Measurements from ENCODE around the gene GPN1.
"Not testable (repeated sequence)": the region's sequence is repeated elsewhere in the genome, so short reads cannot be mapped to it uniquely, and the experiment has no call there.

Gene GPN1

DNA sequence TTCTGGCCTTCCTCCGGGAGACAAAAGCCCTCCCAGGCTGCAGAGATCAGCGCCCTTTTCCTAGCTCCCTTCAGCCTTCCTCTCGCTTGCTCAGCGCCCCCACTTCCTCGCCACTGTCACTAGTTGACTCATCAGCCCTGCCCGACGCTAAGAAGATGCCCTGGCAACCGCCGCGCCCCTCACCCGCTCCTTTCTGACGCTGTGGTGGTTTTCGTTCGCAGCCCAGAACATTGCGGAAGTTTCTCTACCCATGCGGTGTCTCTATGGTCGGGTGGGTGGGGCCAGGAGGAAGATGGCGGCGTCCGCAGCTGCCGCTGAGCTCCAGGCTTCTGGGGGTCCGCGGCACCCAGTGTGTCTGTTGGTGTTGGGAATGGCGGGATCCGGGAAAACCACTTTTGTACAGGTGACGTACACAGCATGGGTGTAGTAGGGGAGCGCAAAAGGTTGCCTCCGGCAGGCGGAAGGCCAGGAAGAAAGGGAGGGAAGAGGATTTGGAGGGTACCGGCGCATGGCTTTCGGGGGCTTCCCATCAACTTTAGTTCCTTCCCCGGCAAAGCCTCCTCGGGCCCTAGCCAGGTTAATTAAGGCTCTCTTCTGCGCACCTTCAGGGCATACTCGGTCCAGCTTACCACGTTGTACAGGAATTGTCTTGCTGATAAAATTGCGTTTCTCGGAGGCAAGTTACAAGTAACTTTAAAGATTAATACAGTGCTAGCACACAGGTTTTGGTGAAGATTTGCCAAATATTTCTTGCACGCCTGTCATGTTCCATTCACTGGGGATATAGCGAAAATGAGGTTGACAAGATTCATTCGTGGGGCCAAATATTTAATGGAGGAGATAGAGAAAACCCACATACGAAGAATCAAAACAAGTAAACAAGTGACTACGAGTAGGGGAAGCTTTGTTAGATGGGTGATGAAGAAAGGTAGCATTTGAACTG, at the start of gene GPN1, which contains the start of gene CCDC121:
Gene GPN1, plus strand, starts transcription at position 284 of the 943 bp plus-strand sequence. Its CDS starts 9 bp downstream, at position 293.
Gene CCDC121, minus strand, starts transcription at position 246 of the 943 bp plus-strand sequence. CDS start 1,213 bp downstream, outside the sequence.
- DNase-seq (ENCODE audit: low read depth in 3 of 3) = peak; percentile 88 to 93 (median 91)

DNA sequence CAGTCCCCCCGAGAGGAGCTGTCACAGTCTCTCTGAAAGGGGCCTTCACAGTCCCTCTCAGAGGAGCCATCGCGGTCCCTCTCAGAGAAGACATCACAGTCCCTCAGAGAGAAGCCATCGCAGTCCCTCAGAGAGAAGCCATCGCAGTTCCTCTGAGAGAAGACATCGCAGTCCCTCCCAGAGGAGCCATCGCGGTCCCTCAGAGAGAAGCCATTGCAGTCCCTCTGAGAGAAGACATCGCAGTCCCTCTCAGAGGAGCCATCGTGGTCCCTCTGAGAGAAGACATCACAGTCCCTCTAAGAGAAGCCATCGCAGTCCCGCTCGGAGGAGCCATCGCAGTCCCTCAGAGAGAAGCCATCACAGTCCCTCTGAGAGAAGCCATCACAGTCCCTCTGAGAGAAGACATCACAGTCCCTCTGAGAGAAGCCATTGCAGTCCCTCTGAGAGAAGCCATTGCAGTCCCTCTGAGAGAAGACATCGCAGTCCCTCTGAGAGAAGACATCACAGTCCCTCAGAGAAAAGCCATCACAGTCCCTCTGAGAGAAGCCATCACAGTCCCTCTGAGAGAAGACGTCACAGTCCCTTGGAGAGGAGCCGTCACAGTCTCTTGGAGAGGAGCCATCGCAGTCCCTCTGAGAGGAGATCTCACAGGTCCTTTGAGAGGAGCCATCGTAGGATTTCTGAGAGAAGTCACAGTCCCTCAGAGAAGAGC, 47.3 kb upstream of the GPN1 start:
- DNase-seq (ENCODE audit: low read depth in 3 of 3) = no peak

DNA sequence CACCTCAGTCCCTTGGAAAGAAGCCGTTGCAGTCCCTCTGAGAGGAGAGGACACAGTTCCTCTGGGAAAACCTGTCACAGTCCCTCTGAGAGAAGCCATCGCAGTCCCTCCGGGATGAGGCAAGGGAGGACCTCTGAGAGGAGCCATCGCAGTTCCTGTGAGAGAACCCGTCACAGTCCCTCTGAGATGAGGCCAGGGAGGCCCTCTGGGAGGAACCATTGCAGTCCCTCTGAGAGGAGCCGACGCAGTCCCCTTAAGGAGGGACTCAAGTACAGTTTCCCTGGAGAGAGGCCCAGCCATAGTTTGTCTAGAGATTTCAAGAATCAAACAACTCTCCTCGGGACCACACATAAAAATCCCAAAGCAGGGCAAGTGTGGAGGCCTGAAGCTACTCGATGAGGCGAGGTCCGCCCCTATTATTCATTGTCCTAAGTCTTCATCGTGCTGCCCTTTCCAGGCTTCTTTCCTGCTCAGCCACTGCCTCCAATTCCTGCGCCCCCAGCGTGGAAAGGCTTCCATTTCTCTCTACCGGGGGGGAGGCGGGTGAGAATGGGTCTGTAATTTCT, 46.6 kb upstream of the GPN1 start:
- DNase-seq (ENCODE audit: low read depth in 3 of 3) = no peak

DNA sequence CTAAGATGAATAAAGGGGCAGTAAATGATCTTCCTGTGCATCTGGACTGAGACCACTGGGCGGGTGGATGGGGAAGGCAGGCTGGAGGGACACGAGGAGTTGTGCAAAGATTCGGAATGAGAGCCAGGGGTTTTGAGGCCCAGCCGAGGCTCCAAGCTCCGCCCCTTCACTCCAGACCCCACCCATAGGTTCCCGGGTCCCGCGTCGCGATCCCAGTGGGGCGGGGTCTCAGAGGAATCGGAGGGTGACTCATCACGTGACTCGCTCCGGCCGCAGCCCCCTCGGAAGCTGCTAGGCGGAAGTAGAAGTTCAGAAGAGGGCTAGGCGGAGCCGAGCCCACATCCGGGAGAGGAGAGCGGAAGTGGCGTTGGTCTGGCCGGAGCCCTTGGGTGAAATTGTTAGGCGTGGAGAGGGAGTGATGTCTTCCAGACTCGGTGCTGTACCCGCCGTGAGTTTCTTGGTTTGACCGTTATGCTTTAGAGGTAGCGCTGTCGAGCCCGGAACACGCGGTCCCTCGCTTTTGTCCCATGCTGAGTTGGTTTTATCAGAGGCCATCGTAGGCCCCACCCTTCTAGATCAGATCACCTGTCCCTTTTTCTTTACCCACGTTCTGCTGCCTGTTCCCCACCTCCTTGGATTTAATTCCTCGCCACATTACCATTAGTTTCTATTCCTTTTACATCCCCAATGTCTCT, 46.0 kb upstream of the GPN1 start, which contains the start of gene ZNF512:
Gene ZNF512, plus strand, starts transcription at position 348 of the 695 bp plus-strand sequence. Its CDS starts 71 bp downstream, at position 419.
- peak; percentile 64 to 81 (median 79) for DNase-seq (ENCODE audit: low read depth in 3 of 3)

DNA sequence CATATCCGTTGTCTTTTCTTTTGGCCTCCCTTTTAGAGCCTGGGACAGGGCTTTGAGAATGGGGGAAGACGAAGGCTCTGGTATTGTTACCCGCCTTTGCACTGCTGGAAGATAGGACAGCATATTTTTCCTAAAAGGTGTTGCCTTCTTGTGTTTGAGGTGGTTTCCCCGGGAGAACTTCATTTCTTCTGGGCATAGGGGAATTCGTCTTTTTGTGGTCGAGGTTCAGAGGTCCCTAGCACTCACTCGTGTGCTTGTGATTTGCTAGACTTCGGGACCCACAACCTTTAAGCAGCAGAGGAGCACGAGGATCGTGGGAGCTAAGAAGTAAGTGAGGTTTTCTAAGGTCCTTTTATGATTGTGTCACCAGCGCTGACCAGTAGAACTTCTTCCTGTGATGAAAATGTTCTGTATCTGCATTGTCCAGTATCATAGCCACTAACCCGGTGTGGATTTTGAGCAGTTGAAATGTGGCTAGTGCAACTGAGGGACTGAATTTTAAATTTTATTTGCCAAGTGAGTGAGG, 45.4 kb upstream of the GPN1 start:
- no peak for DNase-seq (ENCODE audit: low read depth in 3 of 3)

DNA sequence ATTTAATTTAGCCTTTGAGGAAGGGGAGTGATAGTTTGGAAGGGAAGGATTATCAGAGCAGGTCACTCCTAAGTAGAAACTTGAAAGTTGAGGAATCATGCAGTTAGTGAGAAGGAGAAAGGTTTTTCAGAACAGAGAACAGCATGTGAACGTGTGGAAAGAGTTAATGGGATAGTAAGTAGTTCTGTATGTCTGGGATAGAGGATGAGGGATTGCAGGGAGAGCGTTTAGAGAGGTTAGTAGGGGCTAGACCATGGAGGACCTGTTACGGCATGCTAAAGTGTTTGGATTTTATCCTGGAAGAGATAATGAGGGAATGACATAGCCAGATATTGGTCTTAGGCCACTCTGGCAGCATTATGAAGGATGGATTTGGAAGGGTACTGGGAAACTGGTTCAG, 44.3 kb upstream of the GPN1 start:
- no peak for DNase-seq (ENCODE audit: low read depth in 3 of 3)

DNA sequence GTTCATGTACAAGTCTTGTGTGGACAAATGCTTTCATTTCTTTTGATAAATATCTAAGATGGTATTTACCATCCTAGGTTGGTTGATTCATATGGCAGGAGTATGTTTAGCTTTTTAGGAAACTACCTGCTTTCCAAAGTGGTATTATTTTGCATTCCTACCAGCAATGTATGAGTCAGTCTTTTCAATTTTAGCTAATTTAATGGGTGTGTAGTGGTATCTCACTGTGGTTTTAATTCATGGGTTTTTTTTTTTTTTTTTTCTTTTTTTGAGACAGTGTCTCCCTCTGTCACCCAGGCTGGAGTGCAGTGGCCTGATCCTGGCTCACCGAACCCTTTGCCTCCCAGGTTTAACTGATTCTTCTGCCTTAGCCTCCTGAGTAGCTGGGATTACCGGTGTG, 41.8 kb upstream of the GPN1 start:
- DNase-seq (ENCODE audit: low read depth in 3 of 3) = no peak

DNA sequence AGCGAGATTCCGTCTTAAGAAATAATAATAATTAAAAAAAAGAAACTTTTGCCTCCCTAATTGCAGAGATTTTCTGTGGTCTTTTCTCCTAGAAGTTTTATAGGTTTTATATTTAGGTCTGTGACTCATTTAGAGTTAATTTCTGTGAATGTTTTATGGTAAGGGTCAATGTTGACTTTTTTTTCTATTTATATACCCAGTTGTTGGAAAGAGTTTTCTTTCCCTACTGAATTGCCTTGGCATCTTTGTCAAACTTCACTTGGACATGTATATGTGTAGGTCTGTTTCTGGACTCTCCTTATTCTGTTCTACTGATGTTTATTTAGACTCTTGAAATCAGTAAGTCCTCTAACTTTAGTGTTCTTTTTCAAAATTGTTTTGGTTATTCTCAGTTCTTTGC, 40.5 kb upstream of the GPN1 start:
- no peak for DNase-seq (ENCODE audit: low read depth in 3 of 3)

DNA sequence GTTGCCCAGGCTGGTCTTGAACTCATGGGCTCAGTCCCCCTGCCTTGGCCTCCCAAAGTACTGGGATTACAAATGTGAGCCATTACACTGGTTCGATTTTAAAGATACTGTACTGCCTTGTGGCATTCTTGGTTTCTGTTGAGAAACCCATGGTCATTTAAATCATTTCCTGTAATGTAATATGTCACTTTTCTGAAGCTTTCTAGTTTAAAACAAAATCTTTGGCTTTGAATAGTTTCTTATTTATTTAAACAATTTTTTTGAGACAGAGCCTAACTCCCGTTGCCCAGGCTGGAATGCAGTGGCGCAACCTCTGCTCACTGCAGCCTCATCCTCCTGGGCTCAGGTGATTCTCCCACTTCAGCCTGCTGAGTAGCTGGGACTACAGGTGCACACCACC, 37.1 kb upstream of the GPN1 start:
- DNase-seq (ENCODE audit: low read depth in 3 of 3) = no peak

DNA sequence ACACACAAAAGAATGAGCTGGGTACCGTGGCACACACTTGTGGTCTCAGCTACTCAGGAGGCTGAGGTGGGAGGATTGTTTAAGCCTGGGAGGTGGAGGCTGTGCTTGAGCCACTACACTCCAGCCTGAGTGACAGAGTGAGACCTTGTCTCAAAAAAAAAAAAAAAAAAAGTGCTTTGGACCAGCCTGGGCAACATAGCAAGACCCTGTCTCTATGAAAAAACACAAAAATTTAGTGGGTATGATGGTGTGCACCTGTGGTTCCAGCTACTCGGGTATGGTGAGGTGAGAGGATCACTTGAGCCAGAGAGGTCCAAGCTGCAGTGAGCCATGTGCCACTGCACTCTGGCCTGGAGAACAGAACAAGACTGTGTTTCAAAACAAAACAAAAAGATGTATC, 35.6 kb upstream of the GPN1 start:
- no peak for DNase-seq (ENCODE audit: low read depth in 3 of 3)

DNA sequence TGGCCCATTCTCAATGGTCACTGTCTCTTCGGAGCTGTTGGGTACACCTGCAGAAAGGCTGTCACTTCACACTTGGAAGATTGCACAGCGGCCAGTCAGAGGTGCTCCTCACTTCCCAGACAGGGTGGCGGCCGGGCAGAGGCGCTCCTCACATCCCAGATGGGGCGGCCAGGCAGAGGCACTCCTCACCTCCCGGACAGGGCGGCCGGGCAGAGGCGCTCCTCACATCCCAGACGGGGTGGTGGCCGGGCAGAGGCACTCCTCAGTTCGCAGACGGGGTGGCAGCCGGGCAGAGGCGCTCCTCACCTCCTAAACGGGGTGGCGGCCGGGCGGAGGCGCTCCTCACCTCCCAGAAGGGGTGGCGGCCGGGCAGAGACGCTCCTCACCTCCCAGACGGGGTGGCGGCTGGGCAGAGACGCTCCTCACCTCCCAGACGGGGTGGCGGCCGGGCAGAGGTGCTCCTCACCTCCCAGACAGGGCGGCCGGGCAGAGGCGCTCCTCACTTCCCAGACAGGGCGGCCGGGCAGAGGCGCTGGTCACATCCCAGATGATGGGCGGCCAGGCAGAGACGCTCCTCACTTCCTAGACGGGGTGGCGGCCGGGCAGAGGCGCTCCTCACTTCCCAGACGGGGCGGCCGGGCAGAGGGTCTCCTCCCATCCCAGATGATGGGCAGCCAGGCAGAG, 34.7 kb upstream of the GPN1 start:
- not testable (repeated sequence) for DNase-seq (ENCODE audit: low read depth in 3 of 3)

DNA sequence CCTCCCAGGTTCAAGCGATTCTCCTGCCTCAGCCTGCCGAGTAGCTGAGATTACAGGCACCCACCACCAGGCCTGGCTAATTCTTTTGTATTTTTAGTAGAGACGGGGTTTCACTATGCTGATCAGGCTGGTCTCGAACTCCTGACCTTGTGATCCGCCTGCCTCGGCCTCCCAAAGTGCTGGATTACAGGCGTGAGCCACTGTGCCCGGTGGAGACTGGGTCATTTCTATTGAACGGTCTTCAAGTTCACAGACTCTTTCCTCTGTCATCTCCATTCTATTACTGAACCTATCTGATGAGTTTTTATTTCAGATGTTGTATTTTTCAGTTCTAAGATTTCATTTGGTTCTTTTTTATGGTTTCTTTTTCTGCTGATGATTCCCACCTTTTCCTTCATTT, 33.4 kb upstream of the GPN1 start:
- DNase-seq (ENCODE audit: low read depth in 3 of 3) = not testable (repeated sequence)

DNA sequence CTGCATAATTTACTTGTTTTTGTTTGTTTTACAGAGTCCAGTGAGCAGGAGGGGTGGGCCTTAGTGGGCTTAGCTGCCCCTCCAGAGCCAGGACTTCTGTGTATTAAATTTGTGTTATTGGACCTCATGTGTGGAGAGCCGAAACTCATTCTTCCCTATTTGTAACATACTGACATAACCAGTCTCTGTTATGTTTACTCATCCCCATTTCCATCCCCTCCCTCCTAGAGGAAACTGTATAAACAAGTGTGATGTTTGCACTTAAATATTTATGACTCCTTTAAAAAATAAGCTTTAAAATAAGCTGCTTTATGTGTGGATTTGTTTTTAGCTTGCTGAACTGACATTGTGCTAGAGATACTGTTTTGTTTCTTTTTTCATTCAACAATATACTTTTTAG, 32.2 kb upstream of the GPN1 start:
- DNase-seq (ENCODE audit: low read depth in 3 of 3) = no peak

DNA sequence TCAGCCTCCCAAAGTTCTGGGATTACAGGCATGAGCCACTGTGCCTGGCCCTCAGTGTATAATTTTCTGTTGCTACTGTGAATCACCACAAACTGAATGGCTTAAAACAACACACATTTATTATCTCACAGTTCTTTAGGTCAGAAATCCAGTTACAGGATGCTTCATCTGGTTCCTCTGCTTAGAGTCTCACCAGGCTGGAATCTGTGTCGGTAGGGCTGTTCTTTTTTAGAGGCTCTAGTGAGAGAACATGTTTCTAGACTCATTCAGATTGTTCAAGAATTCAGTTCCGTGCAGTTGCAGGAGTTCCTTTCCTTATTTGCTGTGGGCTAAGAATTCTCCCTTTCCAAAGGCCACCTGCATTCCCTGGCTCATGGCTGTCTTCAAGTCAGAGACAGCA, 22.2 kb upstream of the GPN1 start:
- DNase-seq (ENCODE audit: low read depth in 3 of 3) = no peak

DNA sequence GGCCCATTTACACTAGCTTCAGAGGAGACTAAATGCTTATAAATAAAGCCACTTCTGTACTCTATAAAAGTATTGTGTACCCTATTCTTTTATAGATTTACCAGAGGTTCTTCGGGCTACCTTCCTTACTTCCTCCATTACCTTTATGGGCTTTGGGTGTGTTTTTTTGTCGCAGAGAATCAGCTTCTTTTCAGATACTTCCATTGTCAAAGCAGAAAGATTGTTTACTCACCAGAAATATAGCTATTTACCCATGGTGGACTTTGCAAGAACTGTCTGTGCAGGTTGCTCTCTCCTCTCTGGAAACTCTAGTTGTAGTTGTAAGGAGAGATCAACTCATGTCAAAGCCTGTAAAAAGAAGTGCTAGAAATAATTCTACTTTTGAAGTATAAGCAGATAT, 14.9 kb upstream of the GPN1 start:
- DNase-seq (ENCODE audit: low read depth in 3 of 3) = no peak

DNA sequence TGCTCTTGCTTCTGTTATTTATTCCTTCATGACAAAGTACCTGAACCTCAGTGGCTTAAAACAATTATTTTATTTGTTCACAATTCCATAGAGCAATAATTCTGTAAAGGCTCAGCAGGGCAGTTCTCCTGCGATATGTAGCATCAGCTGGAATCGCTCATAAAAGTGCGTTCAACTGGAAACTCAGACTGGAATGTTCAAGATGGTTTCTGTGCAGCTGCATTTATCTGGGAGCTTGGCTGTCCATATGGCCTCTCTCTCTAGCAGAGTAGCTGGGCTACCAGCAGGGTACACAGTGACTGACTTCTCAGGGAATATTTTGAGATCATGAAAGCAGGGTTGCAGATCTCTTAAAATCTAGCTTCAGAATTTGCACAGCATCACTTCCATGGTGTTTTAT, 13.5 kb upstream of the GPN1 start:
- DNase-seq (ENCODE audit: low read depth in 3 of 3) = no peak

DNA sequence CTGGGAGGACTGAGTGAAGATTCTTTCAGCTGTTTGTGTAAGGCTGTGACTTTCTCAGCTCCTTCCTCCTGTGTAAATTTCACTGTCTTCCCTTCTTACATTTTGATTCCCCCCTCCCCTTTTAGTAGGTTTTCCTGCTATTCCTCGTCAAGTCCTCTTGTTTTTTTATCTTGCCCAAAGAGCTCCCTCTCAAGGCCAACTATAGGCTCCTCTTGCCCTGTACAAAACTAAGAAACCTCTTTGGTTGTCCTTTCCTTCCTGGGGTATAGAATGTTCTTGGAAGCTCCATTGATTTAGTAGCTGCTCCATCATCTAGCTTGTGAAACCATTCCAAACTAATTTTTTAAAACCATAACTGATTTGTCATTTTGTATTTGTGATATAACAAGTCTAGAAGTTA, 7.3 kb upstream of the GPN1 start:
- no peak for DNase-seq (ENCODE audit: low read depth in 3 of 3)

DNA sequence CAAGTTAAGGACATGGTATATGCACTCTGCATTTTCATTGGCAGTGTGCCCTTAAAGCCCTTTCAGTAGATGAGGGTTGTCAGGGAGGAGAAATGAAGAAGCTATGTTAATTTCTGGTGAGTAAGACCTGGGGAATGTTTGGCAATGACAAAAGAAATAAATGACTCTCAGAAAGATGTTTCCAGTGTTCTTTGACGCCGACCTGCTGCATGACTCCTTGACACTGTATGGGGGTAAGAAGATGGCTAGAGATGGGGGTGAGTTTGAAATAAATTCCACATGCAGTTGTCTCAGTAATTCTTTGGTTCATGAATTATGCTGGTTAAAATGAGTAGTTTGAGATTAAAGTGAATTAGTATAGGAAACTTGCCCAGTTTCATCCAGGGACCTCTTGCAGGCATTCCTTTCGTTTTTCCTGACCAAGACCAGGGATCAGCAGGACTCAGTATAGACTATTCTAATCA, 5.9 kb upstream of the GPN1 start:
- DNase-seq (ENCODE audit: low read depth in 3 of 3) = no peak

DNA sequence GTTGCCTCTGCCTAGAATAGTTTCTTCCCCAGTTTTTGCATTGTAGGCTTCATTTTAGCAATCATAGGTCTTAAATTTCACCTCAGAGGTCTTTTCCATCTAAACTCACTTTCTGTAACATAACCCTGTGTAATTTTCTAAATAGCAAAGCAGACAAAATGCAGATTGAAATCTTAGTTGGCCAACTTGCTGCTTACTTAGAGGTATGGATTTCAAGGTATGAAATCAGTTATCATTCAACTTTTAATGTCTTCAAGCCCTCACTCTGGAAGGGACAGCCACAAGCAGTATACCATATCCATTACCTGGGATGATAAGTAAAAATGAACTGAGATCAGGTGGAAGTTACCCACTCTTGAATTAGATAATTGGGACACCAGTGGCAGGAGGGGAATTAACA, 3.9 kb upstream of the GPN1 start:
- no peak for DNase-seq (ENCODE audit: low read depth in 3 of 3)

DNA sequence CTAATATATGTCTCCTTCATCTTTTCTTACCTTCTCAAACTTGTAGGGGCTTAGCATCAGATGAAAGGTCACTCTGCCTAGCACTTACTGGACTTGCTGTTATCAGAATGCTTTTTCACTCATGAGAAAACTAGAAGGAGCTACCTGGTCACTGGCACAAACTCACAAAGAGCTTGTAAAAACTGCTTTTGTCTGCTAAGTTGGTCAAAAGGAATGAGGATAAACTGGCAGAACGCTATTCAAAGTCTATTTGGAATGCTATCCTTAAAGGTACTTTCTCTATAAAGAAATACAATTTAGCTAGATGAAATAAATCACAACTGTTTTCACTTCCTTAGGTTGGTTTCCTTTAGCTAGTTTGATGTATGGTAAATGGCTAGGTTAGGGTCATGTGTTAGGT, 2.5 kb upstream of the GPN1 start:
- not testable (repeated sequence) for DNase-seq (ENCODE audit: low read depth in 3 of 3)

DNA sequence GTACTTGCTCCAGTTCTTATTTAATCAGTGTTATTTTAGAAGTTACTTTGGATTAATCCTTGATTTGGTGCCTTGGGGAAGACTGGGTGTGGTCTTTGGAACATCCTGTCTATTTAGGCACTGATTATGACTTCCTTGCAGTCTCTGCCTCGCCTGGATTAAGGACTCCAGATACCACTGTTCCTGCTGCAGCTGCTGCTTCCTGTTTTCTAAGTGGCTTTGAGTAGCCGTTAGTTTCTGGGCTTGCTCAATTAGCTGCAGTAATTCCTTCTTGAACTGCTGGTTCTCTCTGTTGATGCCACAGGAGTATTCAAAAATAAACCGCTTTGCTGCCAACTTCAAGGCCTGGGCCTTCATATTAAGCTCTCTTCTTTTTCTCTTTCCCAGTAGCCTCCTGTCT, 1.9 kb upstream of the GPN1 start:
- not testable (repeated sequence) for DNase-seq (ENCODE audit: low read depth in 3 of 3)

Data from stimulated activated CD4-positive, alpha-beta T cell treated with anti-CD3 and anti-CD28 coated beads, TNF-alpha, amount 100 ng/mL, for 48 hours (primary cell).